Fibroblast of the aortic adventitia (primary cell): Measurements from ENCODE around the gene ZNF584. TPM values are rescaled to one million over a fixed set of nuclear protein-coding genes. Genes with fewer than 3 reads are reported as not detected.

Source experiments
- DNase-seq: peaks from one replicate; pipeline ENCODE4 v3.0.0-alpha.2; 2010; ENCODE audit warnings: low read depth
- H3K4me3 ChIP-seq: 2 replicates; pipeline ENCODE4 v1.5.1; 2011; ENCODE audit warnings: low read depth, mild to moderate bottlenecking, control low read depth, low read length, moderate library complexity
- CTCF ChIP-seq: IDR thresholded peaks from 2 replicates; pipeline ENCODE4 v1.5.1; 2011; ENCODE audit warnings: mild to moderate bottlenecking, low read length, control low read depth, inconsistent platforms; ENCODE audit not compliant: insufficient read depth
- total RNA-seq: library from RNA; depleted of rRNA; stranded (reverse); fragments of >200 nt; gene quantifications from 2 replicates; pipeline ENCODE4 v1.2.3, GENCODE V29; 2012; ENCODE audit warnings: low replicate concordance

The ZNF584 gene
- total RNA-seq, 1 donor, result 14.4 TPM

- H3K4me3 ChIP-seq, result no peak overlapping the region
- no peak for TF ChIP-seq CTCF
- no peak for DNase-seq
These were observed 13.6 kb upstream of the ZNF584 start for GRCh38 chr19:58394821-58395219.

- no peak for TF ChIP-seq CTCF
- DNase-seq, result no peak
- no peak within 1 kb of the TSS for H3K4me3 ChIP-seq
These were observed 13.1 kb upstream of the ZNF584 start, which contains the start of gene RNF225 for GRCh38 chr19:58395220-58395978. Gene RNF225 (plus strand): TSS chr19:58395656. CDS start chr19:58396090, 434 bp downstream.

GRCh38 chr19:58395979-58396627 lies 12.3 kb upstream of the ZNF584 start:
- no peak for DNase-seq
- H3K4me3 ChIP-seq, result no peak overlapping the region
- no peak for TF ChIP-seq CTCF

GRCh38 chr19:58396691-58397532 lies 11.5 kb upstream of the ZNF584 start:
- no peak for TF ChIP-seq CTCF

GRCh38 chr19:58397533-58398037 lies 10.9 kb upstream of the ZNF584 start:
- no peak for TF ChIP-seq CTCF
- no peak overlapping the region for H3K4me3 ChIP-seq
- DNase-seq, result no peak

More at GRCh38 chr19:58396691-58397532, 11.5 kb upstream of the ZNF584 start:
- DNase-seq, result no peak
- H3K4me3 ChIP-seq, result no peak overlapping the region

- no peak for DNase-seq
- TF ChIP-seq CTCF, result no peak
- H3K4me3 ChIP-seq, result no peak overlapping the region
These were observed 10.4 kb upstream of the ZNF584 start for GRCh38 chr19:58398087-58398486.
